NCI-H526 treated with DMSO at 0.1 percent for 48 hours (cell line): ENCODE measurements around the gene XPO4.
"Not testable (repeated sequence)": the region's sequence is repeated elsewhere in the genome, so short reads cannot be mapped to it uniquely, and the experiment has no call there.

Experiments used
- DNase-seq: peaks from one replicate; lab custom pipeline; 2025; lab: John Stamatoyannopoulos, UW

The XPO4 gene

DNA sequence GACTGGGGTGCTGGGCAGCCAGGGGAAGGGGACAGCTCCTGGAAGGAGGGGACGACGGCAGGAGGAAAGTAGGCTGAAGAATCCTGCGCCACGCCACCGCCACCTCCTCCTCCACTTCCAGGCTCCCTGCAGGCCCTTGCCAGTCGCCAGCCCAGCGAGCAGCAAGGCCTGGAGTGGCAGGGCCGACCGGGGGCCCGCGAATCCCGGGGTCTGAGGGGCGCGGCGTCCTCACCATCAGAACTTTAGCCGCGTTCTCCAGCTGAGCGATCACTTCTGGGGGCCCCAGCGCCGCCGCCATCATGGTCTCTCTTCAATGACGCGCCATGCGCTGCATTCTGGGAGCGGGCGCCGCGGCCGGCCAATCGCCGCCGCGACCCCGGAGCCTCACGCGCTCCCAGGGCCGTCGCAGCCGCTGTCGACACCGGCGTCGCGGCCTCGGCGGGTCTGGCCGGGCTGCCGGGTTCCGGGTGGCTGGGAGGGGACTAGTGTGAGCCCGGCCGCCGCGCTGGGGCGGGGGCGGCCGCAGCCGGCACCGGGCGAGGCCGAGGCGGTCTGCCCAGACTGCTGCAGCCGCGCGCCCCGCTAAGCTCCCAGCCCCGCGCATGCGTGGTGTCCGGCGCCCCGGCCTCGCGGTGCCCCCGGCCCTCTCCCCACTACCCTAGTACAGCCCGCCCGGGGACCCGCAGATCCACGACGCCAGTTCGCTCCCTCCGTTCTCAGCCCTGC is at the start of gene XPO4:
Gene XPO4, minus strand, starts transcription at position 309 of the 726 bp plus-strand sequence. Its CDS starts 8 bp downstream, at position 301.
- DNase-seq = peak; percentile 34

DNA sequence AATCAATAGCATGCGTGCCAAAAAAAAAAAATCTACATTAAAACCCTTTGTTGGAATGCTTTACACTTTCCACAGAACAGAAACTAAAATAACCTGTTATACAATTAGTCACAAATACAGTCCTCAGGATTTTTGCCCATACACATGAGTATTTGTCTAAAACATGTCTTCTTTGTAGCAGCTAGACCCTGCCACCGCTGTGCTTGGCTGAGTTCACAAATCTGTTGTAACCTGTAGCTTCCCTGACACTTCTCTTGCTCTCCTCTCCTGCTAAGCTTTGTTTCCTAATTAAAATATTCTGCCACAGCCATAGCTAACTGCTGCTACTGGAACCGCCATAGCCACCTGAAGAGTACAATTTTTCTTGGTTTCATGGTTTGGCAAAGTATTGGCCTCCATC is 45.5 kb upstream of the XPO4 start:
- not testable (repeated sequence) for DNase-seq

GRCh38 chr13:20945952-20946383 is 43.4 kb upstream of the XPO4 start:
- no peak for DNase-seq

GRCh38 chr13:20942938-20943559 is 40.5 kb upstream of the XPO4 start:
- no peak for DNase-seq

DNA sequence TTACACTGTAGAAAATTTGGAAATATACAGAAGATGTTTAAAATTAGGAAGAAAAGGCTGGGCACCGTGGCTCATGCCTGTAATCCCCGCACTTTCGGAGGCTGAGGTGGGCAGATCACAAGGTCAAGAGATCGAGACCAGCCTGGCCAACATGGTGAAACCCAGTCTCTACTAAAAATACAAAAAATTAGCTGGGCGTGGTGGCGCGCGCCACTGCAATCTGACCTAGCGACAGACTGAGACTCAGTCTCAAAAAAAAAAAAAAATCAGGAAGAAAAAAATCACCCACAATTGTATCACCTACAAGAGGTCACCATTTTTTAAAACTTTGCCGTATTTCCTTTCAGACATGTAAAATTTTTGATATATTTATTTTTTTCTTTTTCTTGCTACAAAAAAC is 38.0 kb upstream of the XPO4 start:
- not testable (repeated sequence) for DNase-seq

GRCh38 chr13:20940083-20940482 is 37.5 kb upstream of the XPO4 start:
- DNase-seq = no peak

- no peak for DNase-seq
These were observed 37.1 kb upstream of the XPO4 start for GRCh38 chr13:20939662-20940061.

- no peak for DNase-seq
These were observed 35.8 kb upstream of the XPO4 start for GRCh38 chr13:20938302-20938701.

- no peak for DNase-seq
These were observed 25.2 kb upstream of the XPO4 start for GRCh38 chr13:20927596-20928257.

- not testable (repeated sequence) for DNase-seq
These were observed 22.8 kb upstream of the XPO4 start for GRCh38 chr13:20925395-20925790.

DNA sequence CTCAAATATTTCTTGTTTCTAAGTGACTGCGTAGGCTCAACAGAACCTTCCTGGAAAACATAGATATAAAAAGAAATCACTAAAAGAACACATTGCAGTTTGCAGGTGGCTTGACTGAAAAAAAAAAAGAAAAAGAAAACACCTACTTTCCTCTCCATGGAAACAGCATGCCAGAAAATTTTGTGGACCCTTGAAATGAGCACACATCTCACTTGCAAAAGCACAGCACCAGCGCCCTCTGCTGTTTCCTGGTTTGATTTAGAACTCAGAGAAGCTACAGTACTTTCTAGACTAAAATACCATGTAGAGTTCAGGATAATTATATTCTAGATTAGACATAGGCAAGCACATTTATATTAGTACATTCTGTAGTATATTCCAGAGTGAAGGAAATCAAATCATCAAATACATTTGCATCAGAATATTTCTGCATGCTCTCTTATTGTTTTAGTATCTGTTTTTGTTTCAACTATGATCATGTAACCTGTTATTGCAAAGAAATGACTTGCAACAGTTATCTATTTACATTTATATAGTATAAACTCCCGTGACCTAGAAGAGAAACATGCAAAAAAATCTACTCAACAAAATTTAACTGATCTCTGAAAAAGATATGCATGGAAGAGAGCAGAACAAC is 22.3 kb upstream of the XPO4 start:
- peak; percentile 65 for DNase-seq

- no peak for DNase-seq
These were observed 20.7 kb upstream of the XPO4 start for GRCh38 chr13:20923272-20923671.

GRCh38 chr13:20921572-20921971 is 19.0 kb upstream of the XPO4 start:
- no peak for DNase-seq

GRCh38 chr13:20915676-20916075 is 13.1 kb upstream of the XPO4 start:
- DNase-seq = not testable (repeated sequence)

- DNase-seq = no peak
These were observed 8.5 kb upstream of the XPO4 start for GRCh38 chr13:20911037-20911436.

DNA sequence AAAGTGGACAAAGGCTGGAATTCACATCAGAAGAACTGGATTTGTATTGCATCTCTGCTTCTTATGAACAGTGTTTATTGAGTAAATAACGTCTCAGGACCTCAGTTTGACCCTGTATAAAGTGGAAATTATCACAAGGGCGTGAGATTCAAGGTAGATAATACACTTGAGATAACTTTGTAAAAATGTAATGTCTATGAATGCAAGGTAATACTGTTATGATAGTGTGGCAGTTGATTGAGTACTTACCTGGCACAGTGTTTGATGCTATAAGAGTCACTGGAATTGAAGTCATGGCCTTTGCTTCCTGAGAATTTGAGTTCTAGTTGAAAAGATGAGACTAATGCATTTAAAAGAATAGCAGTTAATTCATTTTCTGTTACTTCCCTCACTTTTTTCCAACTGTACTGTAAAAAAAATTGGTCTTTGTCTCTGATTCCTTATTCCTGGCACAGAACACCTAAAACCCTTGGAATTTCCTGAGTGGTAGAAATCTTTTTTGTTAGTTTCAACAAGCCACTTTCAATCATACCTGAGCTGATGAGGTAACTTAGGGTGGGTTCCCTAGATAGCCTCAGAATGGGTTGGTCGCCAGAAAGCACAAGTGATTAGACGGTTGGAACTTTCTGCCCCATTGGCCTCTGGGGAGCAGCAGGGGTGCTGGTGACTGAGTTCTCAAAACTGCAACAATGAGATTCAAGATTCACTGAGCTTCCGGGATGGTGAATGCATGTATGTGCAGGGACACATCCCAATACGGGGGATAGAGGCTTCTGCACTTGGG is 6.4 kb upstream of the XPO4 start:
- no peak for DNase-seq

GRCh38 chr13:20904908-20905307 is 2.4 kb upstream of the XPO4 start:
- no peak for DNase-seq

DNA sequence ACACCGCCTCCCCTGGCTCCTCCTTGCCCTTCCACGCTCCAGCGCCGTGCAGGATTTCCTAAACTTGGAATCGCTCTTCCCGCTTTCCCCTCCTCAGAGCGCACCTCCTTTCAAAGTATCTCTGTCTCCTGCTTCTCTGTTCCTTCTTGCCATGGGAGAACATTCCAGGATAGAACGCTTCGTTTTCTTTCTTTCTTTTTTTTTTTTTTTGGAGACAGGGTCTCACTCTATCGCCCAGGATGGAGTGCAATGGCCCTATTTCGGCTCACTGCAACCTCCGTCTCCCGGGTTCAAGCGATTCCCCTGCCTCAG is 574 bp upstream of the XPO4 start:
- no peak for DNase-seq

GRCh38 chr13:20901668-20902437 is 693 bp downstream of the XPO4 start:
- peak; percentile 35 for DNase-seq

DNA sequence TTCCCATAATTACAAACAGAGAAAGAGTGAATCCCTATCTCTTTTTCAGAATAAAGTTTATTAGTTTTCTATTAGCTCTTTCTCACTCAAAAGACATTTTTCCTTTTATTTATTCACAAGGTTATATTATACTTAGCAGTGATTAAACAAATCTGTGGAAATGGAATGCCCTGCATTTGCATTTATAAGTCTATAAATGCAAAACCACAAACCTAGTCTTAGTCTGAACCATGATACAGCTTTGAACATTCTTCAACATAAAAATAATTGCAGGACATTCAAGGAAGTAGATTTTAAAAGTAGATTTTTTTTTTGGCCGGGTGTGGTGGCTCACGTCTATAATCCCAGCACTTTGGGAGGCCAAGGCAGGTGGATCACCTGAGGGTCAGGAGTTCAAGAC is 8.3 kb downstream of the XPO4 start:
- DNase-seq = no peak

- DNase-seq = no peak
These were observed 10.8 kb downstream of the XPO4 start for GRCh38 chr13:20891768-20892167.
